Measurements from ENCODE around the gene IRF9. TPM values are rescaled to one million over a fixed set of nuclear protein-coding genes. Genes with fewer than 3 reads are reported as not detected.

IRF9 gene
- total RNA-seq, 1 experiment from 2014 or later: 25.1 TPM

- no peaks in the 10 kb centered on the region for H3K27me3 ChIP-seq (replicated peaks; ENCODE audit: insufficient read depth, low read depth, low read length, poor library complexity)
- H3K36me3 ChIP-seq (ENCODE audit: insufficient read depth, low read length, poor library complexity, severe bottlenecking): peaks cover 53% of the 10 kb centered on the region
- BruUV-seq (replicated peaks): no TSS peak
- TF ChIP-seq EZH2 (IDR thresholded peaks at IDR 0.05; ENCODE audit: borderline replicate concordance, low read depth, low read length, poor library complexity, severe bottlenecking): no peak
- no peak for TF ChIP-seq CTCF (conservative IDR thresholded peaks at IDR 0.05; ENCODE audit: low read depth, low read length)
- ChIA-PET CTCF (interaction anchor here (0.7 kb wide), 1 partner anchor 19 kb away, joined by 3 read pairs; the partner anchor contains the start of gene IRF9), POLR2A (ENCODE audit: low non-redundant PET) (interaction anchor here (0.5 kb wide), 1 partner anchor 45 kb away, joined by 3 read pairs; no protein-coding TSS in a partner anchor)
- intact Hi-C loops (cut with micrococcal nuclease; ENCODE audit: unreplicated experiment): no loop called here
- no peaks in the 10 kb centered on the region for H3K9me3 ChIP-seq (ENCODE audit: low read depth, low read length, poor library complexity, severe bottlenecking)
- no peak overlapping the region for H3K27ac ChIP-seq (ENCODE audit: low read depth, low read length, poor library complexity, severe bottlenecking)
- H3K4me3 ChIP-seq (ENCODE audit: low read depth, low read length, poor library complexity, severe bottlenecking): no peak overlapping the region
- H3K4me1 ChIP-seq (ENCODE audit: insufficient read depth, low read length, poor library complexity, severe bottlenecking): no peaks in the 10 kb centered on the region
- DNase-seq (ENCODE audit: low spot score): peak; percentile 39
These were observed 19.1 kb downstream of the IRF9 start for GRCh38 chr14:24179961-24180796.

- intact Hi-C loops (cut with micrococcal nuclease; ENCODE audit: unreplicated experiment): no loop called here
- POLR2A ChIA-PET (ENCODE audit: low non-redundant PET): no interaction called here
- H3K4me1 ChIP-seq (ENCODE audit: insufficient read depth, low read length, poor library complexity, severe bottlenecking): no peaks in the 10 kb centered on the region
- peaks cover 64% of the 10 kb centered on the region for H3K36me3 ChIP-seq (ENCODE audit: insufficient read depth, low read length, poor library complexity, severe bottlenecking)
- H3K4me3 ChIP-seq (ENCODE audit: low read depth, low read length, poor library complexity, severe bottlenecking): no peak overlapping the region
- DNase-seq (ENCODE audit: low spot score): no peak
- CTCF ChIA-PET: interaction anchor here (0.5 to 1.3 kb wide), 2 partner anchors 21 to 882 kb away, joined by 4 to 6 read pairs; partner anchors contain the start of gene IRF9
- H3K9me3 ChIP-seq (ENCODE audit: low read depth, low read length, poor library complexity, severe bottlenecking): no peaks in the 10 kb centered on the region
- no peaks in the 10 kb centered on the region for H3K27me3 ChIP-seq (replicated peaks; ENCODE audit: insufficient read depth, low read depth, low read length, poor library complexity)
- no peak overlapping the region for H3K27ac ChIP-seq (ENCODE audit: low read depth, low read length, poor library complexity, severe bottlenecking)
- no peak for TF ChIP-seq CTCF (conservative IDR thresholded peaks at IDR 0.05; ENCODE audit: low read depth, low read length)
- no peak for TF ChIP-seq EZH2 (IDR thresholded peaks at IDR 0.05; ENCODE audit: borderline replicate concordance, low read depth, low read length, poor library complexity, severe bottlenecking)
- no TSS peak for BruUV-seq (replicated peaks)
These were observed 20.5 kb downstream of the IRF9 start for GRCh38 chr14:24181371-24182077.

GRCh38 chr14:24182110-24182882, 21.2 kb downstream of the IRF9 start:
- no peak for DNase-seq (ENCODE audit: low spot score)
- no peaks in the 10 kb centered on the region for H3K27me3 ChIP-seq (replicated peaks; ENCODE audit: insufficient read depth, low read depth, low read length, poor library complexity)
- no peak overlapping the region for H3K4me3 ChIP-seq (ENCODE audit: low read depth, low read length, poor library complexity, severe bottlenecking)
- no peak overlapping the region for H3K27ac ChIP-seq (ENCODE audit: low read depth, low read length, poor library complexity, severe bottlenecking)
- ChIA-PET CTCF (interaction anchor here (1.3 kb wide), 1 partner anchor 21 kb away, joined by 4 read pairs; the partner anchor contains the start of gene IRF9), POLR2A (ENCODE audit: low non-redundant PET) (no interaction called here)
- BruUV-seq (replicated peaks): no TSS peak
- H3K9me3 ChIP-seq (ENCODE audit: low read depth, low read length, poor library complexity, severe bottlenecking): no peaks in the 10 kb centered on the region
- intact Hi-C loops (cut with micrococcal nuclease; ENCODE audit: unreplicated experiment): no loop called here
- H3K36me3 ChIP-seq (ENCODE audit: insufficient read depth, low read length, poor library complexity, severe bottlenecking): peaks cover 71% of the 10 kb centered on the region
- TF ChIP-seq CTCF (conservative IDR thresholded peaks at IDR 0.05; ENCODE audit: low read depth, low read length) (no peak), EZH2 (IDR thresholded peaks at IDR 0.05; ENCODE audit: borderline replicate concordance, low read depth, low read length, poor library complexity, severe bottlenecking) (no peak)
- no peaks in the 10 kb centered on the region for H3K4me1 ChIP-seq (ENCODE audit: insufficient read depth, low read length, poor library complexity, severe bottlenecking)

Data from A673 (cell line).